ENCODE results near the gene VPS37D.

The VPS37D gene

DNA sequence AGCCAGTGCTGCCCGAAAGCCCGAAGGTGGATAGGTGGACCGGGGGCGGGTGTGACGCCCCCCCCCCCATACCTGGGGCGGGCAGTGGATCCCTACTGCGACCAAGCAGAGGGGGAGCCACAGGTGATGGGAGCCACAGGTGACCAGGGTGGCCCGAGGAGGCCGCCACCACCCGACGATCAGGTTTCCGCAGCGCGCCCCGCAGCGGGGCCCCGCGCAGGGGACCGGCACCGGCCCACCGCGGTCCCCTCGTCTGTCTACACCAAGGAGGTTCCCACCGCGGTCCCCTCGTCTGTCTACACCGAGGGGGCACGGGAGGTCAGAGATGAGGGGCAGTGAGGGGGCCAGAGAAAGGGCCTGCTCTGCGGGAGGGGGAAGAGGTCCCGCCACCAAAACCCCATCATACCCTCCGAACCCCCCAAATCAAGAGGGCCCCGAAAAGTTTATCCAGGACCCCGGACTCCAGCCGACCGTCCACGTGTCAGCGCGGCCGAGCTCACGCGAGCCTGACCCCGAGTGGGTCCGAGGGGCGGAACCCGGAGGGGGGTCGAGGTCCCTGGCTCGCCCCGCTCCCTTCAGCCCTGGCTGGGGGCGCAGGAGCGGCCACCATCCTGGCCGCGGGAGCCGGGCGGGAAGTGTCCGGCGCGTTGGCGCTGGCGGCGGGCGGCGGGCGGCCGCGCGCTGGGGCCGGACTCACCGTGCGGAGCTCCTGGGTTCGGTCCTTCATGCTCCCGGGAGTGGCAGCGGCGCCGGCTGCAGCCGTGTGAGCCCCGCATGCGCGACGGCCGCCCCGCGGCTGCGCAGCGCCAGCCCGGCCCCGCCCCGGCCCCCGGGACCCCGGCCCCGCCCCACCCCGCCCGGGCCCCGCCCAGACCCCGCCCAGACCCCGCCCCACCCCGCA is 51.5 kb downstream of the VPS37D start, which contains the start of gene STX1A:
STX1A (minus strand) TSS at position 765 of the 901 bp plus-strand sequence; CDS start at position 727, 38 bp downstream.
- peak within 1 kb of the TSS; percentile 71 for H3K27ac ChIP-seq
- no peak for TF ChIP-seq ZFX (IDR thresholded peaks at IDR 0.05)
- TF ChIP-seq, protein P1, sequence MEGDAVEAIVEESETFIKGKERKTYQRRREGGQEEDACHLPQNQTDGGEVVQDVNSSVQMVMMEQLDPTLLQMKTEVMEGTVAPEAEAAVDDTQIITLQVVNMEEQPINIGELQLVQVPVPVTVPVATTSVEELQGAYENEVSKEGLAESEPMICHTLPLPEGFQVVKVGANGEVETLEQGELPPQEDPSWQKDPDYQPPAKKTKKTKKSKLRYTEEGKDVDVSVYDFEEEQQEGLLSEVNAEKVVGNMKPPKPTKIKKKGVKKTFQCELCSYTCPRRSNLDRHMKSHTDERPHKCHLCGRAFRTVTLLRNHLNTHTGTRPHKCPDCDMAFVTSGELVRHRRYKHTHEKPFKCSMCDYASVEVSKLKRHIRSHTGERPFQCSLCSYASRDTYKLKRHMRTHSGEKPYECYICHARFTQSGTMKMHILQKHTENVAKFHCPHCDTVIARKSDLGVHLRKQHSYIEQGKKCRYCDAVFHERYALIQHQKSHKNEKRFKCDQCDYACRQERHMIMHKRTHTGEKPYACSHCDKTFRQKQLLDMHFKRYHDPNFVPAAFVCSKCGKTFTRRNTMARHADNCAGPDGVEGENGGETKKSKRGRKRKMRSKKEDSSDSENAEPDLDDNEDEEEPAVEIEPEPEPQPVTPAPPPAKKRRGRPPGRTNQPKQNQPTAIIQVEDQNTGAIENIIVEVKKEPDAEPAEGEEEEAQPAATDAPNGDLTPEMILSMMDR (conservative IDR thresholded peaks at IDR 0.05) = no peak

GRCh38 chr7:73719806-73720169 is 52.2 kb downstream of the VPS37D start:
- no peak for TF ChIP-seq ZFX (IDR thresholded peaks at IDR 0.05)
- TF ChIP-seq, protein P1 (conservative IDR thresholded peaks at IDR 0.05) = no peak
- H3K27ac ChIP-seq = peak overlapping the region; percentile 71; the same call in 1 of the 2 replicates

GRCh38 chr7:73720443-73720842 is 52.8 kb downstream of the VPS37D start:
- peak overlapping the region; percentile 41; the same call in 1 of the 2 replicates for H3K27ac ChIP-seq

DNA sequence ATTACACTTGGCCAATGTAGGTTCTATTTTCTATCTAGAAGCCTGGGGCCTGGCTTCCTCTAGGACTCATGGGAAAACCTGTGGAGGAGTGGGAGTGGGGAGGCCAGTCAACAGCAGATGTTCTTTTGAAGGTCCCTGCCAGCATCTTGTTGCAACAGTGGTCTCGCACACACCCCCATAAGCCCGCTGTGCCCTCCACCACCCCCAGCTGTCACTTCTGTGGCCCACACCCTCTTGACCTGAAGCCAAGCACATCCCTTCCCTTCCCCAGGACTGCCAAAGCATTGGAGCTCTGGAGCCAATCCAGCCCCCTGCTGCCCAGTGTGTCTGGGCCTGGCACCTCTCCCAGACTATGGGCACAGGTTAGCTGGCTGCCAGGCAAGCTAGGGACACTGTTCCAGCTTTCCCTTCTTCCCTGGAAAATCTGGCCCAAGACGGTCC is 53.8 kb downstream of the VPS37D start:
- TF ChIP-seq ZFX (IDR thresholded peaks at IDR 0.05) = no peak
- TF ChIP-seq, protein P1 (conservative IDR thresholded peaks at IDR 0.05) = no peak

More for the DNA sequence above, 53.8 kb downstream of the VPS37D start:
- peak overlapping the region; percentile 41 for H3K27ac ChIP-seq
